ENCODE data around the gene ATP23.

GRCh38 chr12:57992001-57992400 lies 50.6 kb downstream of the ATP23 start:
- TF ChIP-seq CTCF (IDR thresholded peaks at IDR 0.05; ENCODE audit: insufficient read depth, low read length): no peak
- TF ChIP-seq POLR2AphosphoS5 (IDR thresholded peaks at IDR 0.05; ENCODE audit: low read depth): no peak
- TF ChIP-seq REST (IDR thresholded peaks at IDR 0.05; ENCODE audit: insufficient replicate concordance, low read depth): no peak
